Body of pancreas (tissue), 4 donors: ENCODE results near the gene TAF7.

Source experiments
- CTCF ChIP-seq, 7 experiments: fragments of 450-650 bp in 4 of 7; fragments of 200-600 bp in 3 of 7; sonication (generic) in 3 of 7; IDR thresholded peaks; one replicate each; pipeline ENCODE4 v1.5.1; 2016 to 2019; ENCODE audit warnings: antibody characterized with exemption in 7 of 7
- POLR2A ChIP-seq, 3 donors: fragments of 450-650 bp; IDR thresholded peaks; one replicate each; pipeline ENCODE4 v1.6.1; 2016; ENCODE audit warnings: antibody characterized with exemption in 3 of 3, mild to moderate bottlenecking in 2 of 3

GRCh38 chr5:141330299-141331080 lies 9.9 kb upstream of the TAF7 start, which contains the start of gene PCDHGA1:
- TF ChIP-seq CTCF (IDR thresholded peaks at IDR 0.05) = peak in 4 of 7 experiments; percentile 9 to 41 (median 24)
- no peak for TF ChIP-seq POLR2A (IDR thresholded peaks at IDR 0.05)
